ENCODE data around the gene CBFA2T3. TPM values are rescaled to one million over a fixed set of nuclear protein-coding genes. Genes with fewer than 3 reads are reported as not detected.

The CBFA2T3 gene
- total RNA-seq, 1 donor from 2014 or later = 8.6 TPM

DNA sequence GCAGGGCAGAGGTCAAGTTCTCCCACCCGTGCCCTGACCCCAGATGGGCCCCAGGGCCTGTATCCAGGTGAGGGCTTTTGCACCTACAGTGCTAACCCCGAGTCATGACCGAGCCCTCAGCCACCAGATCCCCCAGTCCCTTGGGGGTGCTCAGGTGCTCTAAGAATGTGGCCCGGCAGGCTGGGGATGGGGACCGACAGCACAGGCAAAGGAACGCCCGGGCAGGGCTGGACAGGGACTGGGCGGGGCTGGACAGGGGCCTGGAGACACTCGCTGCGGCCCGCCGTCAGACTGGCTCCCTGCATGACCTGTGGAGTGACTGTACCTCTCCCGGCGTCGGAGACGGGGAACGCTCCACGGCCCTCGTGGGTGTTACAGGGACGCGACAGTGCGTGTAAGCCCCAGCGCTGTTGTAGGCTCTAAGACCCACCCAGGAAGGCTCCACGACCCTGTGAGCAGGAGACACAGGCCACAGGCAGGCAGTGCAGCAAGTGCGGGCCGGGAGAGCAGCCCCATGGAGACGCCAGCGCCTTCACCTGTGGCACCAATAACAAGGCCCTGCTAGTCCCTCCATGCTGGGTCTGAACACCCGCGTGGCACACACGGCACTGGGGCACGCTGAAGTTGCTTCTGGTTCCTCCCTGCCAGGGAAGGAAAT lies 38.8 kb downstream of the CBFA2T3 start:
- H3K4me3 ChIP-seq = peak overlapping the region; percentile 85
- TF ChIP-seq, protein P1, sequence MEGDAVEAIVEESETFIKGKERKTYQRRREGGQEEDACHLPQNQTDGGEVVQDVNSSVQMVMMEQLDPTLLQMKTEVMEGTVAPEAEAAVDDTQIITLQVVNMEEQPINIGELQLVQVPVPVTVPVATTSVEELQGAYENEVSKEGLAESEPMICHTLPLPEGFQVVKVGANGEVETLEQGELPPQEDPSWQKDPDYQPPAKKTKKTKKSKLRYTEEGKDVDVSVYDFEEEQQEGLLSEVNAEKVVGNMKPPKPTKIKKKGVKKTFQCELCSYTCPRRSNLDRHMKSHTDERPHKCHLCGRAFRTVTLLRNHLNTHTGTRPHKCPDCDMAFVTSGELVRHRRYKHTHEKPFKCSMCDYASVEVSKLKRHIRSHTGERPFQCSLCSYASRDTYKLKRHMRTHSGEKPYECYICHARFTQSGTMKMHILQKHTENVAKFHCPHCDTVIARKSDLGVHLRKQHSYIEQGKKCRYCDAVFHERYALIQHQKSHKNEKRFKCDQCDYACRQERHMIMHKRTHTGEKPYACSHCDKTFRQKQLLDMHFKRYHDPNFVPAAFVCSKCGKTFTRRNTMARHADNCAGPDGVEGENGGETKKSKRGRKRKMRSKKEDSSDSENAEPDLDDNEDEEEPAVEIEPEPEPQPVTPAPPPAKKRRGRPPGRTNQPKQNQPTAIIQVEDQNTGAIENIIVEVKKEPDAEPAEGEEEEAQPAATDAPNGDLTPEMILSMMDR (IDR thresholded peaks at IDR 0.05; ENCODE audit: borderline replicate concordance) = no peak
- H3K4me1 ChIP-seq = peaks cover 66% of the 10 kb centered on the region
- intact Hi-C loops (cut with micrococcal nuclease) = loop anchor here (10.0 kb wide), 1 partner anchor 53 kb away; no protein-coding TSS in a partner anchor
- H3K9me3 ChIP-seq (replicated peaks) = no peaks in the 10 kb centered on the region
- peak overlapping the region; percentile 94 for H3K27ac ChIP-seq (replicated peaks)
- peaks cover 72% of the 10 kb centered on the region for H3K27me3 ChIP-seq (ENCODE audit: low read depth)
- no peak for DNase-seq
- H3K36me3 ChIP-seq = no peaks in the 10 kb centered on the region

DNA sequence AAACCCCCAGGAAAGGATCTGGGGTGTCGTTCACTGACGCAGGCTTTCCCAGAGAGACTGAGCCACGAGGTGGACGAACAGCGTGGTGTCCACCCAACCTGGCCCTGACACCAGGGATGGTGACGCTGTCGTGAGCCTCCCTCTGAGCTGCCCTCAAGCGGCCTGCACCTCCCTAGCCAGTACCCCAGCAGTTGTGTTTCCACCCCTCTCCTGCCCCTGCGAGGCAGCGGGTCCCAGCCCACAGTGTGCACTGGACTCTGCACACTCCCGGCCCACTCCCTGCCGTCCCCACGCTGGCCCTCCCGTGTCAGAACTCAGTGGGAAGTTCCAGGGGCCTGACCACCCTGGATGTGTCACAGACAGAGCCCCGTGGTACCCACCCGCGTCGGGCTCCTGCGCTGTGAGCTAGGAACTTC lies 39.8 kb downstream of the CBFA2T3 start:
- Histone ChIP-seq H3K27ac (replicated peaks) (peak overlapping the region; percentile 94), H3K27me3 (ENCODE audit: low read depth) (peaks cover 62% of the 10 kb centered on the region), H3K36me3 (no peaks in the 10 kb centered on the region), H3K4me3 (peak overlapping the region; percentile 85), H3K4me1 (peaks cover 73% of the 10 kb centered on the region), H3K9me3 (replicated peaks) (no peaks in the 10 kb centered on the region)
- intact Hi-C loops (cut with micrococcal nuclease) = loop anchor here (10.0 kb wide), 1 partner anchor 52 kb away; no protein-coding TSS in a partner anchor
- TF ChIP-seq, protein P1 (IDR thresholded peaks at IDR 0.05; ENCODE audit: borderline replicate concordance) = no peak
- DNase-seq = peak; percentile 14

DNA sequence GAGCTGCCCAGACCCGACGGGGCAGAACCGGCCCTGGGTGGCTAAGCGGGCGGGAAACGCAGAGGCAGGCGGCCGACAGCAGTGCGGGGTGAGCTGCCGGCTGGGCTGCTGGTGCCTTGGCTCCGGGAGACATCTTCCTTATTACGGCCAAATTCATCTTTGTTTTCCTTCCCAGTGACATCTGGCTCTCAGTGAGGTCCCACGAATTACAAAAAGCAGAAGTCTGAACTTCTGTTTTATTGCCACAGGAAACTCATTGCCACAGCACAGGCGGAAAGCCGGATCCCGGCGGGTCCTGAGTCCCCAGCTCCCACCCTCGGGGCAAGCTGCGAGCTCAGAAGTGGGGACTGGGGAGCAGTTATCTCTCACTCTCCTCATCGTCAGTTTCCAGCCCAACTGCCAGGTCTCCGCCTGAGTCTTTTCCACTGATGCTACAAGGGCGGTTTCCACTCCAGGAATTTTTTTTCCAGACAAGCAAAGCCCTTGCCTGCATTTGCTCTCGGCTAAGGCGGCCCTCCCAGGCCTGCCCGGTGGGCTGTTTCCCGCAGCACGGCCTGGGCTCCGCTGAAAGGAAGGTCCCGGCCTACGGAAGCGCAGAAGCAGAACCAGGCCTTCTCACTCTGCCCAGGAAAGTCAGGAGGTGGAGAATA lies 40.3 kb downstream of the CBFA2T3 start:
- intact Hi-C loops (cut with micrococcal nuclease) = loop anchor here (10.0 kb wide), 1 partner anchor 52 kb away; no protein-coding TSS in a partner anchor
- DNase-seq = peak; percentile 56
- peaks cover 74% of the 10 kb centered on the region for H3K4me1 ChIP-seq
- no peaks in the 10 kb centered on the region for H3K36me3 ChIP-seq
- H3K27ac ChIP-seq (replicated peaks) = peak overlapping the region; percentile 94
- peaks cover 57% of the 10 kb centered on the region for H3K27me3 ChIP-seq (ENCODE audit: low read depth)
- H3K4me3 ChIP-seq = peak overlapping the region; percentile 85
- H3K9me3 ChIP-seq (replicated peaks) = no peaks in the 10 kb centered on the region
- TF ChIP-seq, protein P1 (IDR thresholded peaks at IDR 0.05; ENCODE audit: borderline replicate concordance) = no peak

DNA sequence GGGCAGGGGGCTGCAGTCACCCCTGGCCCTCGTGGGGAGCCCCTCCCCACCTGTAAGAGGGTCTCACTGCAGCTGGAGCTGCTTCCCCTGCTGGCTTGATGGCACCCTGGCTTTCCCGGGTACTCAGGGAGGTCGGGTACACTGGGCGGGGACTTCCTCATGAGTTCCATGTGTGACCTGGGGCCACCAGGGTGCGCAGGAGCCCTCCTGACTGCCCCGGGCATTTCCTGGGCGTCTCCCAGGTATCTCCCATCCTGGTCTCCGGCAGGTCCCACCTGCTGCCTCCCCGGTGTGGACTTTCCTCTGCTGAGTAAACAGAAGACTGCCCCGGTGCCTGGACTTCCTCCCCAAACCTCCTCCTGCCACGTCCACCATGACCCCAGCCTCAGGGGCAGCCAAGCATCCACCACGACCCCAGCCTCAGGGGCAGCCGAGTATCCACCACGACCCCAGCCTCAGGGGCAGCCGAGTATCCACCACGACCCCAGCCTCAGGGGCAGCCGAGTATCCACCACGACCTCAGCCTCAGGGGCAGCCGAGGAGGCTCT lies 40.9 kb downstream of the CBFA2T3 start:
- DNase-seq = no peak
- Histone ChIP-seq H3K9me3 (replicated peaks) (no peaks in the 10 kb centered on the region), H3K4me1 (peaks cover 76% of the 10 kb centered on the region), H3K27ac (replicated peaks) (peak overlapping the region; percentile 94), H3K27me3 (ENCODE audit: low read depth) (peaks cover 57% of the 10 kb centered on the region), H3K4me3 (peak overlapping the region; percentile 85), H3K36me3 (no peaks in the 10 kb centered on the region)
- TF ChIP-seq, protein P1 (IDR thresholded peaks at IDR 0.05; ENCODE audit: borderline replicate concordance) = no peak
- intact Hi-C loops (cut with micrococcal nuclease) = loop anchor here (10.0 kb wide), 1 partner anchor 51 kb away; no protein-coding TSS in a partner anchor

DNA sequence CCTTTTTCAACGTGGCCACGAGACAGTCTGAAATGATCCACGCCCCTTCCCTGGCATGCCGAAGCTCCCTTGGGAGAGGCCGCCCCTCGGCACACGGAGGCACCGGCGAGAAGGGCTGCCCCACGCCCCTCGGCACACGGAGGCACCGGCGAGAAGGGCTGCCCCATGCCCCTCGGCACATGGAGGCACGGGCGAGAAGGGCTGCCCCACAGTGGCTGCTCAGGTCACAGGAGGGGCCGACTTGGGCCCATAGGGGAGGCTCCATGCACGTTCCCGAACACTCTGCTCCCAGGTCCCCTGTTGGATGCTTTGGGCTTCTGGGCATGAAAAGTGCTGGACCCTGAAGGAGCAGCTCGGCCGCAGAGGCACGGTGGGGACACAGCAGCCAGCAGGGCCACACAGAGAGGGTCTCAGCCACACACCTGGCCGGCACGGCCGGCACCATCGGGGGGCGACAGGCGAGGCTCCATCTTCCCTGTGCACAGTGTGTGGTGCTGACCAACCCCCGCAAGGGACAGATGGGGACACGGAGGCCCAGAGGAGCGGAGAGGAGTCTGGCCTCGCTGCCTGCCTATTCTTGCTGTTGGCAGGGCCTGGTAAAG lies 42.8 kb downstream of the CBFA2T3 start:
- no peak for DNase-seq
- Histone ChIP-seq H3K9me3 (replicated peaks) (no peaks in the 10 kb centered on the region), H3K4me3 (no peak overlapping the region), H3K27me3 (ENCODE audit: low read depth) (peaks cover 39% of the 10 kb centered on the region), H3K36me3 (no peaks in the 10 kb centered on the region), H3K4me1 (peaks cover 58% of the 10 kb centered on the region), H3K27ac (replicated peaks) (no peak overlapping the region)
- TF ChIP-seq, protein P1 (IDR thresholded peaks at IDR 0.05; ENCODE audit: borderline replicate concordance) = no peak
- intact Hi-C loops (cut with micrococcal nuclease) = loop anchor here (10.0 kb wide), 1 partner anchor 49 kb away; no protein-coding TSS in a partner anchor
